ENCODE measurements around the gene HOXB2. TPM values are rescaled to one million over a fixed set of nuclear protein-coding genes. Genes with fewer than 3 reads are reported as not detected.

HOXB2 gene
- total and polyA plus RNA-seq, 7 experiments from 2014 or later: 3.4 to 46.9 (median 23.1) TPM

GRCh38 chr17:48552466-48553189, 7.7 kb upstream of the HOXB2 start:
- Mint-ChIP-seq H3K27ac (no peak overlapping the region), H3K9me3 (no peaks in the 10 kb centered on the region), H3K4me3 (no peak overlapping the region), H3K36me3 (peaks cover 0 to 14% (median 0%) of the 10 kb centered on the region in 5 donors), H3K4me1 (peaks cover 7 to 32% (median 23%) of the 10 kb centered on the region in 7 donors), H3K27me3 (peaks cover 7 to 46% (median 14%) of the 10 kb centered on the region in 5 donors)
- CTCF ChIA-PET: interaction anchor here (1.1 kb wide), 1 partner anchor 12 kb away, joined by 3 read pairs; no protein-coding TSS in a partner anchor
- Histone ChIP-seq H3K27ac (ENCODE audit: low read depth, low read length) (no peak overlapping the region), H3K27me3 (ENCODE audit: control insufficient read depth in 2 of 2, insufficient read depth in 2 of 2, low read length in 2 of 2) (no peaks in the 10 kb centered on the region), H3K4me1 (ENCODE audit: control insufficient read depth in 2 of 2, insufficient read depth in 2 of 2, low read length in 2 of 2) (peaks cover 0 to 10% of the 10 kb centered on the region in 2 donors), H3K4me3 (ENCODE audit: low read length) (no peak overlapping the region), H3K36me3 (ENCODE audit: control insufficient read depth in 2 of 3, insufficient read depth in 3 of 3, low read length in 3 of 3) (no peaks in the 10 kb centered on the region), H3K9me3 (ENCODE audit: control insufficient read depth in 2 of 3, low read length in 3 of 3) (no peaks in the 10 kb centered on the region)
- DNase-seq (no peak), ATAC-seq (no peak)
- intact Hi-C loops (cut with micrococcal nuclease): no loop called here
- POLR2A ChIA-PET: no interaction called here

- Mint-ChIP-seq H3K36me3 (peaks cover 0 to 14% (median 0%) of the 10 kb centered on the region in 5 donors), H3K27ac (peak overlapping the region in 1 of 9 donors; percentile 55), H3K9me3 (no peaks in the 10 kb centered on the region), H3K4me1 (peaks cover 7 to 38% (median 31%) of the 10 kb centered on the region in 7 donors), H3K4me3 (no peak overlapping the region), H3K27me3 (peaks cover 7 to 43% (median 13%) of the 10 kb centered on the region in 5 donors)
- DNase-seq (no peak), ATAC-seq (no peak)
- Histone ChIP-seq H3K36me3 (ENCODE audit: control insufficient read depth in 2 of 3, insufficient read depth in 3 of 3, low read length in 3 of 3) (no peaks in the 10 kb centered on the region), H3K27ac (ENCODE audit: low read depth, low read length) (no peak overlapping the region), H3K9me3 (ENCODE audit: control insufficient read depth in 2 of 3, low read length in 3 of 3) (no peaks in the 10 kb centered on the region), H3K4me3 (ENCODE audit: low read length) (no peak overlapping the region), H3K4me1 (ENCODE audit: control insufficient read depth in 2 of 2, insufficient read depth in 2 of 2, low read length in 2 of 2) (peaks cover 0 to 16% of the 10 kb centered on the region in 2 donors), H3K27me3 (ENCODE audit: control insufficient read depth in 2 of 2, insufficient read depth in 2 of 2, low read length in 2 of 2) (no peaks in the 10 kb centered on the region)
- intact Hi-C loops (cut with micrococcal nuclease): no loop called here
- POLR2A ChIA-PET: no interaction called here
- CTCF ChIA-PET: interaction anchor here (1.1 kb wide), 1 partner anchor 11 kb away, joined by 3 read pairs; no protein-coding TSS in a partner anchor
Measured at GRCh38 chr17:48551596-48552465, 6.9 kb upstream of the HOXB2 start.

GRCh38 chr17:48551214-48551555, 6.3 kb upstream of the HOXB2 start:
- Mint-ChIP-seq H3K27me3 (peaks cover 6 to 37% (median 12%) of the 10 kb centered on the region in 5 donors), H3K4me1 (peaks cover 7 to 41% (median 36%) of the 10 kb centered on the region in 7 donors), H3K27ac (no peak overlapping the region), H3K36me3 (peaks cover 0 to 14% (median 0%) of the 10 kb centered on the region in 5 donors), H3K4me3 (no peak overlapping the region), H3K9me3 (no peaks in the 10 kb centered on the region)
- H3K4me1 ChIP-seq (ENCODE audit: control insufficient read depth in 2 of 2, insufficient read depth in 2 of 2, low read length in 2 of 2): peaks cover 0 to 22% of the 10 kb centered on the region in 2 donors
- H3K4me3 ChIP-seq (ENCODE audit: low read length): no peak overlapping the region
- DNase-seq (no peak), ATAC-seq (no peak)
- intact Hi-C loops (cut with micrococcal nuclease): no loop called here
- H3K36me3 ChIP-seq (ENCODE audit: control insufficient read depth in 2 of 3, insufficient read depth in 3 of 3, low read length in 3 of 3): no peaks in the 10 kb centered on the region
- H3K27ac ChIP-seq (ENCODE audit: low read depth, low read length): no peak overlapping the region
- POLR2A ChIA-PET: interaction anchor here (0.5 to 0.6 kb wide), 2 partner anchors 16 to 743 kb away, joined by 3 to 4 read pairs; no protein-coding TSS in a partner anchor
- no peaks in the 10 kb centered on the region for H3K27me3 ChIP-seq (ENCODE audit: control insufficient read depth in 2 of 2, insufficient read depth in 2 of 2, low read length in 2 of 2)
- CTCF ChIA-PET: no interaction called here
- no peaks in the 10 kb centered on the region for H3K9me3 ChIP-seq (ENCODE audit: control insufficient read depth in 2 of 3, low read length in 3 of 3)

- H3K4me1 ChIP-seq (ENCODE audit: control insufficient read depth in 2 of 2, insufficient read depth in 2 of 2, low read length in 2 of 2): peaks cover 0 to 26% of the 10 kb centered on the region in 2 donors
- ChIA-PET POLR2A (interaction anchor here (0.5 to 0.6 kb wide), 2 partner anchors 15 to 743 kb away, joined by 3 to 4 read pairs; no protein-coding TSS in a partner anchor), CTCF (no interaction called here)
- Mint-ChIP-seq H3K4me1 (peaks cover 7 to 42% (median 37%) of the 10 kb centered on the region in 7 donors), H3K4me3 (no peak overlapping the region), H3K9me3 (no peaks in the 10 kb centered on the region), H3K27ac (peak overlapping the region in 1 of 9 donors; percentile 17), H3K36me3 (peaks cover 0 to 14% (median 0%) of the 10 kb centered on the region in 5 donors), H3K27me3 (peaks cover 5 to 31% (median 16%) of the 10 kb centered on the region in 5 donors)
- no peaks in the 10 kb centered on the region for H3K9me3 ChIP-seq (ENCODE audit: control insufficient read depth in 2 of 3, low read length in 3 of 3)
- H3K36me3 ChIP-seq (ENCODE audit: control insufficient read depth in 2 of 3, insufficient read depth in 3 of 3, low read length in 3 of 3): no peaks in the 10 kb centered on the region
- no peak overlapping the region for H3K4me3 ChIP-seq (ENCODE audit: low read length)
- intact Hi-C loops (cut with micrococcal nuclease): no loop called here
- no peak overlapping the region for H3K27ac ChIP-seq (ENCODE audit: low read depth, low read length)
- no peaks in the 10 kb centered on the region for H3K27me3 ChIP-seq (ENCODE audit: control insufficient read depth in 2 of 2, insufficient read depth in 2 of 2, low read length in 2 of 2)
- no peak for DNase-seq
- ATAC-seq: no peak
Measured at GRCh38 chr17:48550502-48551213, 5.7 kb upstream of the HOXB2 start.

- Histone ChIP-seq H3K27ac (ENCODE audit: low read depth, low read length) (no peak overlapping the region), H3K9me3 (ENCODE audit: control insufficient read depth in 2 of 3, low read length in 3 of 3) (no peaks in the 10 kb centered on the region), H3K4me1 (ENCODE audit: control insufficient read depth in 2 of 2, insufficient read depth in 2 of 2, low read length in 2 of 2) (peaks cover 0 to 29% of the 10 kb centered on the region in 2 donors), H3K36me3 (ENCODE audit: control insufficient read depth in 2 of 3, insufficient read depth in 3 of 3, low read length in 3 of 3) (no peaks in the 10 kb centered on the region), H3K4me3 (ENCODE audit: low read length) (no peak overlapping the region), H3K27me3 (ENCODE audit: control insufficient read depth in 2 of 2, insufficient read depth in 2 of 2, low read length in 2 of 2) (no peaks in the 10 kb centered on the region)
- Mint-ChIP-seq H3K4me1 (peaks cover 3 to 43% (median 38%) of the 10 kb centered on the region in 7 donors), H3K27ac (peak overlapping the region in 2 of 9 donors; percentile 51 to 70), H3K27me3 (peaks cover 0 to 25% (median 12%) of the 10 kb centered on the region in 5 donors), H3K4me3 (no peak overlapping the region), H3K36me3 (peaks cover 0 to 10% (median 0%) of the 10 kb centered on the region in 5 donors), H3K9me3 (no peaks in the 10 kb centered on the region)
- ChIA-PET CTCF (no interaction called here), POLR2A (interaction anchor here (1.0 to 2.5 kb wide), 2 partner anchors 10 to 719 kb away, joined by 3 to 12 read pairs; partner anchors contain the start of genes LRRC46 and MRPL10)
- DNase-seq: no peak
- no peak for ATAC-seq
- intact Hi-C loops (cut with micrococcal nuclease): loop anchor here in 1 of 2 donors (10.0 kb wide), 1 partner anchor 345 kb away; the partner anchor contains the start of gene ATP5MC1
Measured at GRCh38 chr17:48549914-48550501, 5.1 kb upstream of the HOXB2 start.

- POLR2A ChIA-PET: interaction anchor here (1.0 to 4.3 kb wide), 5 partner anchors 8 to 718 kb away, joined by 3 to 24 read pairs (median 5); partner anchors contain the start of genes HOXB5, LRRC46 and MRPL10
- no peak overlapping the region for H3K27ac ChIP-seq (ENCODE audit: low read depth, low read length)
- no peaks in the 10 kb centered on the region for H3K27me3 ChIP-seq (ENCODE audit: control insufficient read depth in 2 of 2, insufficient read depth in 2 of 2, low read length in 2 of 2)
- H3K36me3 ChIP-seq (ENCODE audit: control insufficient read depth in 2 of 3, insufficient read depth in 3 of 3, low read length in 3 of 3): no peaks in the 10 kb centered on the region
- H3K4me3 ChIP-seq (ENCODE audit: low read length): no peak overlapping the region
- Mint-ChIP-seq H3K27ac (peak overlapping the region in 6 of 9 donors; percentile 8 to 99 (median 76)), H3K4me3 (no peak overlapping the region), H3K36me3 (peaks cover 0 to 12% (median 0%) of the 10 kb centered on the region in 5 donors), H3K27me3 (peaks cover 0 to 18% (median 8%) of the 10 kb centered on the region in 5 donors), H3K4me1 (peaks cover under 1 to 45% (median 43%) of the 10 kb centered on the region in 7 donors), H3K9me3 (no peaks in the 10 kb centered on the region)
- CTCF ChIA-PET: no interaction called here
- intact Hi-C loops (cut with micrococcal nuclease): loop anchor here in 1 of 2 donors (10.0 kb wide), 1 partner anchor 346 kb away; the partner anchor contains the start of gene ATP5MC1
- no peaks in the 10 kb centered on the region for H3K9me3 ChIP-seq (ENCODE audit: control insufficient read depth in 2 of 3, low read length in 3 of 3)
- DNase-seq (no peak), ATAC-seq (no peak)
- H3K4me1 ChIP-seq (ENCODE audit: control insufficient read depth in 2 of 2, insufficient read depth in 2 of 2, low read length in 2 of 2): peaks cover 0 to 29% of the 10 kb centered on the region in 2 donors
Measured at GRCh38 chr17:48549281-48549630, 4.3 kb upstream of the HOXB2 start.
